ENCODE data around the gene KCNQ1. TPM values are rescaled to one million over a fixed set of nuclear protein-coding genes. Genes with fewer than 3 reads are reported as not detected.

KCNQ1 gene
- total and polyA plus RNA-seq, 12 donors, result 11.0 to 447 (median 320) TPM

DNA sequence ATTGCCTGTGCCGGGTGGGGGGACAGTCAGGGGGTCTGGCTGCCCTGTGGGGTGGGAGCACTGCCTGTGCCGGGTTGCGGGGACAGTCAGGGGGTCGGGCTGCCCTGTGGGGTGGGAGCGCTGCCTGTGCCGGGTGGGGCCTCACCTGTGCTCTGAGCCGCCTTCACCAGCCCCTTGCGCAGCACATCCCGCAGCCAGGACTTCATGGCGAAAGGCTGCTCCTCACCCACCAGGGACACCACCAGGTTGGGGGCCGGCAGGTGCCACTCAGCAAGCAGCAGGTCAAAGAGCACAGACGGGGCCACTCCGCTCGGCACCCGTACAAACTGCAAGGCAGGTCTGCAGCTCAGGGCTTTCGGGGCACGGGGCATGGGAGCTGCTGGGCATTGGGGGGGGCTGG is 22.8 kb upstream of the KCNQ1 start:
- WGBS, 4 donors, result 69 to 90% (median 83%) methylated on average over 3 to 17 of the region's 17 CpGs
- Histone ChIP-seq H3K27me3 (no peaks in the 10 kb centered on the region), H3K4me3 (no peak overlapping the region), H3K9me3 (replicated peaks in 1 of 3) (no peaks in the 10 kb centered on the region), H3K27ac (no peak overlapping the region), H3K4me1 (replicated peaks in 1 of 2) (peaks cover 0 to 4% of the 10 kb centered on the region in 2 donors), H3K36me3 (replicated peaks in 1 of 2) (no peaks in the 10 kb centered on the region)
- no peak for TF ChIP-seq POLR2A (IDR thresholded peaks at IDR 0.05)
- no peak for TF ChIP-seq CTCF (IDR thresholded peaks at IDR 0.05)
- intact Hi-C loops (cut with DNase I), result loop anchor here in 1 of 2 donors (5.0 kb wide), 1 partner anchor 225 kb away; no protein-coding TSS in a partner anchor
- DNase-seq, result no peak

- Histone ChIP-seq H3K4me3 (no peak overlapping the region), H3K9me3 (replicated peaks in 1 of 3) (no peaks in the 10 kb centered on the region), H3K4me1 (replicated peaks in 1 of 2) (peaks cover 0 to 4% of the 10 kb centered on the region in 2 donors), H3K36me3 (replicated peaks in 1 of 2) (no peaks in the 10 kb centered on the region), H3K27ac (no peak overlapping the region), H3K27me3 (no peaks in the 10 kb centered on the region)
- 76 to 92% (median 81%) methylated on average over 7 to 14 of the region's 14 CpGs for WGBS, 4 donors
- no peak for TF ChIP-seq POLR2A (IDR thresholded peaks at IDR 0.05)
- TF ChIP-seq CTCF (IDR thresholded peaks at IDR 0.05), result no peak
- no peak for DNase-seq
- intact Hi-C loops (cut with DNase I), result loop anchor here in 1 of 2 donors (5.0 kb wide), 1 partner anchor 225 kb away; no protein-coding TSS in a partner anchor
Measured at GRCh38 chr11:2422461-2423156, 22.2 kb upstream of the KCNQ1 start.

- no peaks in the 10 kb centered on the region for H3K9me3 ChIP-seq (replicated peaks in 1 of 3)
- no peak for TF ChIP-seq CTCF (IDR thresholded peaks at IDR 0.05)
- intact Hi-C loops (cut with DNase I), result loop anchor here in 1 of 2 donors (5.0 kb wide), 1 partner anchor 226 kb away; no protein-coding TSS in a partner anchor
- H3K27ac ChIP-seq, result no peak overlapping the region
- 79 to 88% (median 83%) methylated on average over 16 to 26 of the region's 26 CpGs for WGBS, 4 donors
- no peaks in the 10 kb centered on the region for H3K36me3 ChIP-seq (replicated peaks in 1 of 2)
- no peaks in the 10 kb centered on the region for H3K27me3 ChIP-seq
- H3K4me3 ChIP-seq, result no peak overlapping the region
- H3K4me1 ChIP-seq (replicated peaks in 1 of 2), result peaks cover 0 to 4% of the 10 kb centered on the region in 2 donors
- no peak for DNase-seq
Measured at GRCh38 chr11:2423157-2424025, 21.4 kb upstream of the KCNQ1 start.

DNA sequence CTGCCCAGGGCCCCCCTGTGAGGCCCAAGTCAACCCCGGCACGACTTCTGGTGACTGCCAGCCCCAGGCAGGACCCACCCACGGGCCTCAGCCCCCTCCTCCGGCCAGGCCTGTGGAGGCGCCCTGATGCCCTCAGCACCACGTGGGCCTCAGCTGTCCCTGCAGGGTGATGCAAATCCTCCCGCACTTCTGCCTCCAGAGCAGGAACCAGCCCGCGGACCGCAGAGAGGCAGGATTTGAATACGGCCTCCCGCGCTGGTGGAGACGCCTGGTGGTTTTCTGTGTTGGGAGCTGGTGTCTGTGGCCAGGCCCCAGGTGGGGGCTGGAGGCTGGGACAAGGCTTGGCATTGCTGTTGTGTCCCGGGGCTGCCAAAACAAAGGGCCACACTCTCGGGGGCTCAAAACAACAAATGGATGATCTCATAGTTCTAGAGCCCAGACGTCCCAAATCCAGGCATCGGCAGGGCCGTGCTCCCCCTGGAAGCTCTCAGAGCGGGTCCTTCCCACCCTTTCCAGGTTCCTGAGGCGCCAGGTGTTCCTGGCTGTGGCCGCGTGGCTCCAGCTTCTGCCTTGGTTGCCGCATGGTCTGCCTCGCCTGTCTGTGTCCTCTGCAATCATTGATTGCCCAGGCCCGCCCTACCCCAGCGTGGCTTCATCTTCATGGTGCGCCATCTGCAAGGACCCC is 19.9 kb upstream of the KCNQ1 start:
- Histone ChIP-seq H3K27me3 (no peaks in the 10 kb centered on the region), H3K4me3 (no peak overlapping the region), H3K27ac (no peak overlapping the region), H3K9me3 (replicated peaks in 1 of 3) (no peaks in the 10 kb centered on the region), H3K36me3 (replicated peaks in 1 of 2) (no peaks in the 10 kb centered on the region), H3K4me1 (replicated peaks in 1 of 2) (peaks cover 0 to 4% of the 10 kb centered on the region in 2 donors)
- WGBS, 4 donors, result 76 to 91% (median 77%) methylated on average over 10 to 28 of the region's 28 CpGs
- TF ChIP-seq POLR2A (IDR thresholded peaks at IDR 0.05), result no peak
- TF ChIP-seq CTCF (IDR thresholded peaks at IDR 0.05), result no peak
- intact Hi-C loops (cut with DNase I), result loop anchor here in 1 of 2 donors (5.0 kb wide), 2 partner anchors 228 to 467 kb away; no protein-coding TSS in a partner anchor
- DNase-seq, result no peak

Data from adrenal gland (tissue), 12 donors.